GM21390 (cell line): ENCODE results near the gene EPHB2.

Source experiments
- ATAC-seq: cut with Tn5 transposase; IDR thresholded peaks from one replicate; pipeline ENCODE4 v1.9.1; 2021; ENCODE audit not compliant: unreplicated experiment

The EPHB2 gene

DNA sequence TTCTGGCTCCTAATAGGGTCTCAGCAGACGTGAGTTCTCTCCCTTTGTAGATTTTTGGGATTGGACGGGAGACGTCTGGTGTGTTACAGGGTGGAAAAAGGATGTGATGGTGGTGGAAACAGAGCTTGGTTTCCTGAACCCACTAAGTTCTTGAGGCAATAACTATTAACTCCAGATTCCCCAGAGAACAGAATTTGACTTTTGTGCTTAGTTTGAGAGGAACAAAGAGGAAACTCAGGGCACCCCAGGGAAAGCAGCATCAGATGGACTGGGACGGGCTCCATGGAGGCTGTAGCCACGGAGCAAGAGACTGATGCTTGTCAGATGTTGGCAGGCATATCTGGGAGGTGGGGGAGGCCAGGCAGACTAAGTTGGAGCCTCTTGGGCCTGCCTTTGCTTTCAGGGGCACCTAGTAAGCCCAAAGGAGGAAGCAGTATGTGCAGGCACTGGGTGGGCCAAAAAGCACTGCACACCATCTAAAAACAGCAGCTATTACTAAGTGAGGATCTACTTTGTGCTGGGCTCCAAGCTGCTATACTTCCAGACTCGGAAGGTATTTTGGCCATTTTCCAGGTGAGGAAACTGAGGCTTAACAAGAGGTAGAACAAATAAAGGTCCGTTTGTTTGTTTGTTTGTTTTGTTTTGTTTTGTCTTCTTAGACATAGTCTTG lies 66.9 kb downstream of the EPHB2 start:
- ATAC-seq: no peak

GRCh38 chr1:22778408-22778807 lies 67.8 kb downstream of the EPHB2 start:
- no peak for ATAC-seq

GRCh38 chr1:22778862-22779520 lies 68.4 kb downstream of the EPHB2 start:
- ATAC-seq: no peak

GRCh38 chr1:22780696-22781095 lies 70.1 kb downstream of the EPHB2 start:
- no peak for ATAC-seq

- no peak for ATAC-seq
Measured at GRCh38 chr1:22781483-22781882, 70.8 kb downstream of the EPHB2 start.

DNA sequence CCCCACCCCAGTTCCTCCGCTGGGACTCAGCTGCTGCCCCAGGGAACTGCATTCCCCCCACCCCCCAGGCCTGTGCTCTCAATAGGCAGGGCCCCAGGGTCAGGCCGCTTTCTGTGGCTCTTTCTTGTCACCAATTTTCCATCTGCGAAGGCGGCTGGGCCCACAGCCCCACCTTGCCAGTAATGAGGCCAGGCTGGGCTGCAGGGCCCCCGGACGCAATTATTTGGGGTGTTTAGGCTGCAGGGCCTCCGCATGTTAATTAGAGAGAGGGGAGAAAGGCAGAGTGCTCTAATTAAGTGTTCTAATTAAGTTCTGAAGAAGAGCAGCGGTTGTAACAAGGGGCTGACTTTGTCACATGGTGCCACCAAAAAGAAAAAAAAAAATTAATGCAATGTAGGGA lies 71.8 kb downstream of the EPHB2 start:
- ATAC-seq: no peak

- ATAC-seq: no peak
Measured at GRCh38 chr1:22784317-22784716, 73.7 kb downstream of the EPHB2 start.

GRCh38 chr1:22784737-22785136 lies 74.1 kb downstream of the EPHB2 start:
- no peak for ATAC-seq

DNA sequence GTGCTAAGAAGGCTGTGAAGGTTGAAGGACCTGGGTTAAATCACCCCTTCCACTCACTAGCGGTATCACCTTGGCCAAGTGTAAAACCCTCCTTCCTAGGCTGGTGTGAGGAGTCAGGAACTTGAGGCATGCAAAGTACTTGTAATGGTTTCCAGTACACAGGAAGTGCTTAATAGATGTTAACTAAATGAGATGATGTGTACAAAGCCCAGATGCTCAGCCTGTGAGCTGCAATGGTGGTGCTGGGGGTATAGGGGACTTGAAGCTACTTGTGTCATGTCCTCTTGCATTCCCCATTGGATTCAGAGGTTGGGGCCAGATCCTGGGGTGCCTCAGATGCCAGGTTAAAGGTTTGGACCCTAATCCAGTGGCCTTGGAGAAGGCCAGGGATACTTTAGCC lies 75.5 kb downstream of the EPHB2 start:
- no peak for ATAC-seq

GRCh38 chr1:22786719-22787489 lies 76.3 kb downstream of the EPHB2 start:
- no peak for ATAC-seq

DNA sequence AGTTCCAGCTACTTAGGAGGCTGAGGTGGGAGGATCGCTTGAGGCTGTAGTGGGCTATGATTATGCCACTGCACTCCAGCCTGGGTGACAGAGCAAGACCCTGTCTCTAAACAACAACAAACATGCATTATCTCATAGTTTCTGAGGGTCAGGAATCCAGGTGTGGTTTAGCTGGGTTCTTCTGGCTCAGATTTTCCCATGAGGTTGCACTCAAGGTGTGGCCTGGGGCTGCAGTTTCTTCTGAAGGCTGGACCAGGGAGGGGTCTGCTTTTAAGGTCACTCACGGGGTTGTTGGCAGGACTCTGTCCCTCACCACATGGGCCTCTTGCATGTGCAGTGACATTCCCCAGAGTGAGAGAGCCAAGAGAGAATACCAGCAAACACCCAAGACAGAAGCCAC lies 77.0 kb downstream of the EPHB2 start:
- ATAC-seq: no peak

- no peak for ATAC-seq
Measured at GRCh38 chr1:22788254-22788661, 77.6 kb downstream of the EPHB2 start.

GRCh38 chr1:22789356-22789994 lies 78.8 kb downstream of the EPHB2 start:
- no peak for ATAC-seq

DNA sequence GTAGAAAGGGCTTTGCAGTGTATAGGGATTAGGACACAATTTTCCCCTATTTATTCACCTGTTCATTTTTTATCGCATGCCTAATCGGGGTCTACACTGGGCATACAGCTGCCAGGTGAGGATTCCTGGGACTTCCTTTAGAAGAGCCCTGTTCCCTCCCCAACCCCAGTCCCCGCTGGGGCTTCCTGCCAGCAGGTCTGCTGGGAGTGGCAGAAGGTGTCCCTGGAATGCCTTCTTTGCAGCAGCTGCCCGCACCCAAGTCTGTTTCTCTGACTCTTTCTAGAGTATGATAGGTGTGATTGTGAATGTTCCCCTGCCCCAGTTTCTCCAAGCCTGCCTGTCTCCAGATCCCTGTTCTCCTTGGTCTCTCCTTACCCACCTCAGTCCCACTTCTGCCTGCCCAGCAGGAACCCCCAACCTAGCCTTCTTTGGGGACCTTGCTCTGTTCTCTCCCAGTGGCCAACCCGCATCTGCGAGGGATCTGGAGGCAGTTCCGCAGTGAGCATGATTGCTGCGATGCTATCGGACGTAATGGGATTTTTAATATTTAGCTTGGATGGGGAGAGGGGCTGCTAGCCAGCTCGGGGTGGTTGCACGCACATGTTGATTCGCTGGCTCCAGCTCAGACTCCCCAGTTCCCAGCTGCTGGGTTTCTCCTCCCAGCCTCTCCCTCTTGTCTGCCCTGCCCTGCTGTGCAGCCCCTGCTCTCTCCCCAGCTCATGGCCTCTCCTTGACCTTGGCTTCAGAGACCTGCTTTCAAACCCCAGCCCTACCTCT lies 79.8 kb downstream of the EPHB2 start:
- ATAC-seq: no peak

- no peak for ATAC-seq
Measured at GRCh38 chr1:22791831-22792347, 81.2 kb downstream of the EPHB2 start.

GRCh38 chr1:22792396-22793160 lies 81.9 kb downstream of the EPHB2 start:
- no peak for ATAC-seq

DNA sequence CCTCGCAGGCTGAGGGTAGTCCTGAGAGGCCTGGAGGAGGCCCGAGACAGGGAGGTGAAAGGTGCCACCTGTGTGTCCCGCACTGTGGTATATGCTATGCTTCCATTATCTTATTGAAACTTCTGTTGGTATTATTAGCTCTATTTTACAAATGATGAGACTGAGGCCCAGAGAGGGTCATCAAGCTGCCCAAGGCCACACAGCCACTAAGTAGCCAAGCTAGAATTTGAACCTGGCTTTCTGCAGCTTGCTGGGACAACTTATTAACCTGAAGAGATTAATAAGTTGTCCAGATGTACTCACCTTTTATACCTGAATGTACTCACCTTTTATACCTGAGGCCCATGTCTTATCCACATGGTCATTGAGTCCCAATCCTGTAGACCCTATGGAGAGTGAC lies 83.0 kb downstream of the EPHB2 start:
- no peak for ATAC-seq

GRCh38 chr1:22794647-22795365 lies 84.2 kb downstream of the EPHB2 start:
- ATAC-seq: no peak

- ATAC-seq: no peak
Measured at GRCh38 chr1:22795366-22795714, 84.7 kb downstream of the EPHB2 start.
